Neural progenitor cell (in vitro differentiated cells): ENCODE data around the gene ME2.

Experiments used
- CTCF ChIP-seq: fragments of 200-600 bp; sonication (generic); IDR thresholded peaks from 2 replicates; pipeline ENCODE4 v1.5.1; 2017; ENCODE audit warnings: antibody characterized with exemption, mild to moderate bottlenecking
- EZH2phosphoT487 ChIP-seq: fragments of 200-600 bp; sonication (generic); IDR thresholded peaks from 2 replicates; pipeline ENCODE4 v1.6.1; 2017; ENCODE audit warnings: antibody characterized with exemption

- TF ChIP-seq CTCF (no peak), EZH2phosphoT487 (no peak)
Observed at GRCh38 chr18:50950626-50951025, 71.7 kb downstream of the ME2 start.
